ENCODE results near the gene RPS16. TPM values are rescaled to one million over a fixed set of nuclear protein-coding genes. Genes with fewer than 3 reads are reported as not detected.

The RPS16 gene
- total and polyA plus RNA-seq, 9 of the 15 experiments (the other 6 are each of a cell fraction or from before 2014, with no cell fraction given) = 82.6 to 3,671 (median 2,204) TPM

DNA sequence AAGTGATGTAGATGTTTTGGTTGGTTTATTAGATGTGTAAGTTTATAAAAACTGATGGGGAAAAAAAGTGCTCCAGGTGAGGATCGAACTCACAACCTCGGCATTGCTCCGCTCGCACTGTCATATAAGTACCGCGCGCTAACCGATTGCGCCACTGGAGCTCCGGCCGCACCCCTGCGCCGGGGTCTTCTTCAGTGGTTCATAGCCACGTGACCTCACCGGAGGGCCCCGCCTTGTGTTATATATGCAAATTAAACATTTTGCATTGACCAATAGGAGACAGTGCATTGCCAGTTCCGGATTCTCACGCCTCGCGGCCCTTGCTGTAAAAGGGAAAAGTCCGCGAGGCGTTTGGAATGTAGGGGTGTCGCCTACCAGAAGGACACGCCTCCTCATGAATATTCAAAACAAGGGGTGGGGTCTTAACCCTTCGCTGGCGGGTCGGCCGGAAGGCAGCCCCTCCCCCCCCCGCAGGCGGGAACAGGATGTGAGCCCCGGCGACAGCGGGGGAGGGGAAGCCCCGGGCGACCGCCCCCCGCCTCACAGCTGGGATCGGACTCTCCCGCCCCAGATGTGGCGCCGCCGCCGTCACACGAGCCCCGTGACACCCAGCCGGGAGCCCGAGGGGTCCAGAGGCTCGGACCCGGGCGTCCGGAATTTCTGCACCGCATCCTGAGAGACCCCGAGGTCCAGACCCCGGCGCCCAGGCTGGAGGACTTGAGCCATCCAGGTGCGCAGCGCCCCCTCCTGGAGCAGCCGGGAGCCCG is 23.5 kb downstream of the RPS16 start, which contains the start of gene PLEKHG2 (continued):
- TF ChIP-seq SRSF7 (optimal IDR thresholded peaks at IDR 0.05; ENCODE audit: low read depth, low read length) (no peak), RBBP5 (IDR thresholded peaks at IDR 0.05; ENCODE audit: borderline replicate concordance, insufficient read depth, low read length, poor library complexity, severe bottlenecking) (peak; percentile 40), SMARCA5 (IDR thresholded peaks at IDR 0.05) (no peak; the same call in 1 of the 2 replicates), CEBPB (tag; IDR thresholded peaks at IDR 0.05) (peak; percentile 99), PCBP2 (IDR thresholded peaks at IDR 0.05; ENCODE audit: low read depth, low read length, poor library complexity, severe bottlenecking) (no peak), SP1 (CRISPR knock-in tag; IDR thresholded peaks at IDR 0.05) (peak; percentile 98), PHB2 (IDR thresholded peaks at IDR 0.05; ENCODE audit: low read depth) (no peak), COPS2 (conservative IDR thresholded peaks at IDR 0.05) (no peak), NRF1 (conservative IDR thresholded peaks at IDR 0.05 in 1 of 2, IDR thresholded peaks at IDR 0.05 in 1 of 2) (peak; percentile 48 to 60), HLTF (IDR thresholded peaks at IDR 0.05) (no peak), ZNF583 (CRISPR knock-in tag; IDR thresholded peaks at IDR 0.05) (peak; percentile 27; the same call in 1 of the 2 replicates), ZNF696 (CRISPR knock-in tag; conservative IDR thresholded peaks at IDR 0.05) (no peak)
- TF ChIP-seq, protein P1, sequence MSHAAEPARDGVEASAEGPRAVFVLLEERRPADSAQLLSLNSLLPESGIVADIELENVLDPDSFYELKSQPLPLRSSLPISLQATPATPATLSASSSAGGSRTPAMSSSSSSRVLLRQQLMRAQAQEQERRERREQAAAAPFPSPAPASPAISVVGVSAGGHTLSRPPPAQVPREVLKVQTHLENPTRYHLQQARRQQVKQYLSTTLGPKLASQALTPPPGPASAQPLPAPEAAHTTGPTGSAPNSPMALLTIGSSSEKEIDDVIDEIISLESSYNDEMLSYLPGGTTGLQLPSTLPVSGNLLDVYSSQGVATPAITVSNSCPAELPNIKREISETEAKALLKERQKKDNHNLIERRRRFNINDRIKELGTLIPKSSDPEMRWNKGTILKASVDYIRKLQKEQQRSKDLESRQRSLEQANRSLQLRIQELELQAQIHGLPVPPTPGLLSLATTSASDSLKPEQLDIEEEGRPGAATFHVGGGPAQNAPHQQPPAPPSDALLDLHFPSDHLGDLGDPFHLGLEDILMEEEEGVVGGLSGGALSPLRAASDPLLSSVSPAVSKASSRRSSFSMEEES (CRISPR knock-in tag; IDR thresholded peaks at IDR 0.05) = peak; percentile 97
- TF ChIP-seq, protein P2, sequence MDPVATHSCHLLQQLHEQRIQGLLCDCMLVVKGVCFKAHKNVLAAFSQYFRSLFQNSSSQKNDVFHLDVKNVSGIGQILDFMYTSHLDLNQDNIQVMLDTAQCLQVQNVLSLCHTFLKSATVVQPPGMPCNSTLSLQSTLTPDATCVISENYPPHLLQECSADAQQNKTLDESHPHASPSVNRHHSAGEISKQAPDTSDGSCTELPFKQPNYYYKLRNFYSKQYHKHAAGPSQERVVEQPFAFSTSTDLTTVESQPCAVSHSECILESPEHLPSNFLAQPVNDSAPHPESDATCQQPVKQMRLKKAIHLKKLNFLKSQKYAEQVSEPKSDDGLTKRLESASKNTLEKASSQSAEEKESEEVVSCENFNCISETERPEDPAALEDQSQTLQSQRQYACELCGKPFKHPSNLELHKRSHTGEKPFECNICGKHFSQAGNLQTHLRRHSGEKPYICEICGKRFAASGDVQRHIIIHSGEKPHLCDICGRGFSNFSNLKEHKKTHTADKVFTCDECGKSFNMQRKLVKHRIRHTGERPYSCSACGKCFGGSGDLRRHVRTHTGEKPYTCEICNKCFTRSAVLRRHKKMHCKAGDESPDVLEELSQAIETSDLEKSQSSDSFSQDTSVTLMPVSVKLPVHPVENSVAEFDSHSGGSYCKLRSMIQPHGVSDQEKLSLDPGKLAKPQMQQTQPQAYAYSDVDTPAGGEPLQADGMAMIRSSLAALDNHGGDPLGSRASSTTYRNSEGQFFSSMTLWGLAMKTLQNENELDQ (CRISPR knock-in tag; IDR thresholded peaks at IDR 0.05; ENCODE audit: borderline replicate concordance) = 0 out of 2 replicates have a peak, but pooled peaks have one; percentile 31
- TF ChIP-seq, protein P3, sequence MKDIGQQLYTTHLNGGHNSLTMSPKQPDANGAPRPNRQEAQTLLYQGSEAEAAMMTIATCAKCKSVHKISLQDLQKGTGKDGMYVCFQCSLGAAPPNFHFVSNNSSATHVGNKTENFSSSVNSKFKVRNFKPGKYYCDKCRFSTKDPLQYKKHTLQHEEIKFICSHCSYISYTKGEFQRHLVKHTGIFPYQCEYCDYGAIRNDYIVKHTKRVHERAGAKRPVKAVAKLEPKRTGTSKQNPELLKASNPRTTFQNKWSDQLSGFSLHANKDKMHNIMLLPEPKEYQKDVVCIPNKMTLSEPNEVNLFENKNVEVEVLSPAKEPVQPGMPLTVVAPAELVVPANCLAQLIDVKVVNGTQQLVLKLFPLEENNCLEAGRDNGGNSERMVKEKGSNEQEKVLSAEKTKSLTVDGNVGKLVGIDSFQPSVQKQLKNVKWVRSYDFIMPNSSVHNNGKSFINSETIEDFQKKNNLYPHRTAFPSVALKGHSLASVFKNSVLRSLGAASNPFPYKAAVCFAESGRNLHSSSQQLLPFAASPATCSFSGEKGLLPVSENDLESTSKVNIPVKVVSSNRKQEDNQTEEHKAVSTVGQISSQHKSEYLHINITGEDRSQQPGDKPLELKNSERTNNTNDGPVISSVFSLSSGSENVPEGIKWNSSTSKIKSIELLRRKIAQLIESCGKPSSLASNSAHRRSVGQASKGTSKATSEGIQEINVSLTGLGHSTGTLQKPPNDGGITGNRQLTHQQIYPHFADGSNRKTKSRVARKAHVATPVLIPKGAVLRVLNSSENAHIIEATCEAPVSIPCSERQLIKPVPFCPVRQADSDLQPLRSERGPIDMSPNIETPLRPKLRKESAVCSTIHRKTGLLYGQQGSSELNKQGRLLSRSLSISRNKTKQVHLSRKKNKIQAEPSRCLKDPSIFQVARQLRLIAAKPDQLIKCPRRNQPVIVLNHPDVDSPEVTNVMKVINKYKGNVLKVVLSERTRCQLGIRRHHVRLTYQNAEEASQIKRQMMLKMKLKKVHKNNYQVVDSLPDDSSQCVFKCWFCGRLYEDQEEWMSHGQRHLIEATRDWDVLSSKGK (CRISPR knock-in tag; IDR thresholded peaks at IDR 0.05) = no peak

Measured in K562 (cell line).